ENCODE data around the gene FAT1. TPM values are rescaled to one million over a fixed set of nuclear protein-coding genes. Genes with fewer than 3 reads are reported as not detected.

FAT1 gene
- total RNA-seq, 1 experiment from 2014 or later = 92.4 TPM

DNA sequence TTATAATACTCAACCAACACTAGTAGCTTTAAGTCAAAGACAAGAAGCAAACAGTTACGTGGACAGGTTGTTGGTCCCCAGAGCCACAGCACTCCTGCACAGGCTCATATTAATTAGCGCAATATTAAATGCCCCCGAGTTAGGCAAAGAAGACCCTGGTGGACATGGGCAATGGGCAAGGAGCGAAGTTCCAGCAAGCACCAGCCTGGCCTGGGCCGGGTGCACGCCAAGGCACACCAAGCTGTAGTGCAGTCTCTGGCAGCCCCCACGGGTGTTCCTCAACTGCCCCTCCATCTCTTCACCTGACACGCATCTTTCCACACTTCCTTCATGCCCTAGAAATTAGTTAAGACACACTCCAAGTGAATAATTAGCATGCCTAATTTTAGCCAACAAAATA lies 20.1 kb downstream of the FAT1 start:
- no peak overlapping the region for H3K27ac ChIP-seq (ENCODE audit: low read length)
- H3K9me3 ChIP-seq (ENCODE audit: low read length) = no peaks in the 10 kb centered on the region
- TF ChIP-seq, protein P1, sequence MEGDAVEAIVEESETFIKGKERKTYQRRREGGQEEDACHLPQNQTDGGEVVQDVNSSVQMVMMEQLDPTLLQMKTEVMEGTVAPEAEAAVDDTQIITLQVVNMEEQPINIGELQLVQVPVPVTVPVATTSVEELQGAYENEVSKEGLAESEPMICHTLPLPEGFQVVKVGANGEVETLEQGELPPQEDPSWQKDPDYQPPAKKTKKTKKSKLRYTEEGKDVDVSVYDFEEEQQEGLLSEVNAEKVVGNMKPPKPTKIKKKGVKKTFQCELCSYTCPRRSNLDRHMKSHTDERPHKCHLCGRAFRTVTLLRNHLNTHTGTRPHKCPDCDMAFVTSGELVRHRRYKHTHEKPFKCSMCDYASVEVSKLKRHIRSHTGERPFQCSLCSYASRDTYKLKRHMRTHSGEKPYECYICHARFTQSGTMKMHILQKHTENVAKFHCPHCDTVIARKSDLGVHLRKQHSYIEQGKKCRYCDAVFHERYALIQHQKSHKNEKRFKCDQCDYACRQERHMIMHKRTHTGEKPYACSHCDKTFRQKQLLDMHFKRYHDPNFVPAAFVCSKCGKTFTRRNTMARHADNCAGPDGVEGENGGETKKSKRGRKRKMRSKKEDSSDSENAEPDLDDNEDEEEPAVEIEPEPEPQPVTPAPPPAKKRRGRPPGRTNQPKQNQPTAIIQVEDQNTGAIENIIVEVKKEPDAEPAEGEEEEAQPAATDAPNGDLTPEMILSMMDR (conservative IDR thresholded peaks at IDR 0.05; ENCODE audit: low read depth, low read length) = no peak
- TF ChIP-seq EZH2 (IDR thresholded peaks at IDR 0.05; ENCODE audit: low read length, unreplicated experiment) (no peak), EZH2phosphoT487 (IDR thresholded peaks at IDR 0.05; ENCODE audit: borderline replicate concordance, low read length) (no peak)
- no TSS peak for BruUV-seq (replicated peaks)
- DNase-seq (no peak), ATAC-seq (no peak)
- H3K36me3 ChIP-seq (ENCODE audit: low read depth, low read length) = peaks cover 14% of the 10 kb centered on the region; the same call in 1 of the 2 replicates
- H3K27me3 ChIP-seq (ENCODE audit: low read length) = no peaks in the 10 kb centered on the region
- intact Hi-C loops (cut with micrococcal nuclease) = no loop called here
- H3K79me2 ChIP-seq (ENCODE audit: low read length) = peaks cover 100% of the 10 kb centered on the region
- no peaks in the 10 kb centered on the region for H3K9me2 ChIP-seq (replicated peaks; ENCODE audit: low read length)
- H3K4me2 ChIP-seq (ENCODE audit: low read length) = no peak overlapping the region
- H3F3A ChIP-seq (ENCODE audit: low read length, unreplicated experiment) = no peaks in the 10 kb centered on the region
- no peak overlapping the region for H3K9ac ChIP-seq (ENCODE audit: low read length)
- H4K20me1 ChIP-seq (ENCODE audit: low read length) = peaks cover 6% of the 10 kb centered on the region; the same call in 1 of the 2 replicates
- H3K4me3 ChIP-seq (ENCODE audit: low read length) = no peak overlapping the region
- H2AFZ ChIP-seq (ENCODE audit: low read length) = no peak overlapping the region
- H3K4me1 ChIP-seq (ENCODE audit: insufficient read depth, low read length) = peaks cover 12% of the 10 kb centered on the region
- POLR2A ChIA-PET (ENCODE audit: unreplicated experiment) = no interaction called here
- CTCF ChIA-PET = no interaction called here

DNA sequence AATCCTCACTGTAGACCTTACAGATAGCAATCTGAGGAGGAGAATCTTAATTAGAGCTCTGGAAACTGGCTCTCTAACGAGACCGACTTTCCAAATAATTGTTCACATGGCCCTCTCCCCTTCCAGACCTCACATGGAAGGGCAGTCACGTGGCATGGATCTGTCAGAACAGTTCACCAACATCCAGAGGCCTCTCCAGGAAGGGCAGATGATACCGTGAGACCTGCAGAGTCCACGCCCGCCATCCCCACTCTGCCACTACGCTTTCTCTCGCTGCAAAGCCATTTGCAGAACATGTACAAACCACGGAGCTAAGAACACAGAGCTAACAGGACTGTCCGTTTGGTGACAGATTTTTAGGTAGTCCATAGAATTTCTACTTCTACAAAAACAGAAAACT lies 20.7 kb downstream of the FAT1 start:
- intact Hi-C loops (cut with micrococcal nuclease) = no loop called here

DNA sequence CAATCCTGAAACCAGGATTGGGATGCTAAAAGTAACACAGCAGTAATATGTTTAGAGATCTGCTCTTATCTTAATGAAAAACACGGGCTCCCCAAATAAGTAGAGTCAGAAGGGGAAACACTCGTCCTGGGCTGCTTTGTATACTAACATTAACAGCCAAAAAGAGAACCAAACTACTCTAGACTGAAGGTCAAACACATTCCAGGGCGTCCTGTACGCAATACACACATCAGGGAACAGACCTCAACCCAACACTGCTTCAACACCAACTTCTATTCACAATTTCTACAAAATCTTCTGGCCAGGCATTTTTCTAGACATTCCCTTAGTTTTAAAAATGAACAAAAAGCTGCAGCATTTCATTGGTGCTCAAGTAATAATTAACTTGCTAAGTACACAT lies 21.4 kb downstream of the FAT1 start:
- peaks cover 2% of the 10 kb centered on the region; the same call in 1 of the 2 replicates for H3K36me3 ChIP-seq (ENCODE audit: low read depth, low read length)
- peaks cover 11% of the 10 kb centered on the region; the same call in 1 of the 2 replicates for H4K20me1 ChIP-seq (ENCODE audit: low read length)
- no peak overlapping the region for H3K27ac ChIP-seq (ENCODE audit: low read length)
- no peaks in the 10 kb centered on the region for H3F3A ChIP-seq (ENCODE audit: low read length, unreplicated experiment)
- no peak overlapping the region for H2AFZ ChIP-seq (ENCODE audit: low read length)
- ATAC-seq (no peak), DNase-seq (no peak)
- TF ChIP-seq, protein P1 (conservative IDR thresholded peaks at IDR 0.05; ENCODE audit: low read depth, low read length) = no peak
- TF ChIP-seq EZH2phosphoT487 (IDR thresholded peaks at IDR 0.05; ENCODE audit: borderline replicate concordance, low read length) (no peak), EZH2 (IDR thresholded peaks at IDR 0.05; ENCODE audit: low read length, unreplicated experiment) (no peak)
- BruUV-seq (replicated peaks) = no TSS peak
- no peaks in the 10 kb centered on the region for H3K9me3 ChIP-seq (ENCODE audit: low read length)
- intact Hi-C loops (cut with micrococcal nuclease) = no loop called here
- POLR2A ChIA-PET (ENCODE audit: unreplicated experiment) = interaction anchor here (0.6 kb wide), 1 partner anchor 142 kb away, joined by 4 read pairs; no protein-coding TSS in a partner anchor
- no peak overlapping the region for H3K4me3 ChIP-seq (ENCODE audit: low read length)
- H3K4me1 ChIP-seq (ENCODE audit: insufficient read depth, low read length) = peaks cover 12% of the 10 kb centered on the region
- CTCF ChIA-PET = no interaction called here
- no peaks in the 10 kb centered on the region for H3K9me2 ChIP-seq (replicated peaks; ENCODE audit: low read length)
- peaks cover 100% of the 10 kb centered on the region for H3K79me2 ChIP-seq (ENCODE audit: low read length)
- H3K9ac ChIP-seq (ENCODE audit: low read length) = no peak overlapping the region
- no peak overlapping the region for H3K4me2 ChIP-seq (ENCODE audit: low read length)
- H3K27me3 ChIP-seq (ENCODE audit: low read length) = no peaks in the 10 kb centered on the region

More for the DNA sequence above, 20.7 kb downstream of the FAT1 start:
- no peaks in the 10 kb centered on the region for H3F3A ChIP-seq (ENCODE audit: low read length, unreplicated experiment)
- ATAC-seq (no peak), DNase-seq (no peak)
- no peak for TF ChIP-seq EZH2 (IDR thresholded peaks at IDR 0.05; ENCODE audit: low read length, unreplicated experiment)
- TF ChIP-seq EZH2phosphoT487 (IDR thresholded peaks at IDR 0.05; ENCODE audit: borderline replicate concordance, low read length) = no peak
- TF ChIP-seq, protein P1 (conservative IDR thresholded peaks at IDR 0.05; ENCODE audit: low read depth, low read length) = no peak
- no peak overlapping the region for H2AFZ ChIP-seq (ENCODE audit: low read length)
- no peaks in the 10 kb centered on the region for H3K9me2 ChIP-seq (replicated peaks; ENCODE audit: low read length)
- no TSS peak for BruUV-seq (replicated peaks)
- H3K27me3 ChIP-seq (ENCODE audit: low read length) = no peaks in the 10 kb centered on the region
- peaks cover 11% of the 10 kb centered on the region; the same call in 1 of the 2 replicates for H4K20me1 ChIP-seq (ENCODE audit: low read length)
- ChIA-PET POLR2A (ENCODE audit: unreplicated experiment) (interaction anchor here (0.6 kb wide), 1 partner anchor 143 kb away, joined by 4 read pairs; no protein-coding TSS in a partner anchor), CTCF (no interaction called here)
- no peak overlapping the region for H3K4me3 ChIP-seq (ENCODE audit: low read length)
- peaks cover 100% of the 10 kb centered on the region for H3K79me2 ChIP-seq (ENCODE audit: low read length)
- H3K36me3 ChIP-seq (ENCODE audit: low read depth, low read length) = peaks cover 8% of the 10 kb centered on the region; the same call in 1 of the 2 replicates
- no peak overlapping the region for H3K4me2 ChIP-seq (ENCODE audit: low read length)
- no peak overlapping the region for H3K9ac ChIP-seq (ENCODE audit: low read length)
- H3K27ac ChIP-seq (ENCODE audit: low read length) = no peak overlapping the region
- no peaks in the 10 kb centered on the region for H3K9me3 ChIP-seq (ENCODE audit: low read length)
- peaks cover 12% of the 10 kb centered on the region for H3K4me1 ChIP-seq (ENCODE audit: insufficient read depth, low read length)

Data from PC-3 (cell line).